ENCODE results near the gene UBE2E2.
A peak's percentile ranks its signal among the peaks of the same experiment; 100 is the strongest.

The UBE2E2 gene

DNA sequence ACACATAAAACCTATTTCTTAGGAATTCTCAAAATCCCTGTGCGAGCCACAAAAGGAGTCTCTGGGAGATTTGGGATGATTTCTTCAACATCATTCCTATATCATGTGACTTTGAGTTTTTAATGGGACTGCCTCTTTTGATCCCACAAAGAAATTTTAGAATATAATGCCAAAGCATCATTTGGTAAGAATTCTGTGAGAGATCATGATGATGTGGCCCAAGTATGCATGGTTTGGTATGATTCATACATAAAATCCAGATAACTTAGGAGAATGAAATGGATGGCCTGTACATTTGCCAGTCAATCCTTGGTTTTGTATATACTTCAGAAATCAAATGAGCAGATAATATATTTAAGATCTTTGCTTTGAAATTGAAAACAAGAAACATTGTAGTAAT, 61.3 kb downstream of the UBE2E2 start:
- H3K4me3 ChIP-seq (ENCODE audit: low read length) = no peak overlapping the region
- peak; percentile 54 for DNase-seq (ENCODE audit: low read depth)
- TF ChIP-seq, protein P1, sequence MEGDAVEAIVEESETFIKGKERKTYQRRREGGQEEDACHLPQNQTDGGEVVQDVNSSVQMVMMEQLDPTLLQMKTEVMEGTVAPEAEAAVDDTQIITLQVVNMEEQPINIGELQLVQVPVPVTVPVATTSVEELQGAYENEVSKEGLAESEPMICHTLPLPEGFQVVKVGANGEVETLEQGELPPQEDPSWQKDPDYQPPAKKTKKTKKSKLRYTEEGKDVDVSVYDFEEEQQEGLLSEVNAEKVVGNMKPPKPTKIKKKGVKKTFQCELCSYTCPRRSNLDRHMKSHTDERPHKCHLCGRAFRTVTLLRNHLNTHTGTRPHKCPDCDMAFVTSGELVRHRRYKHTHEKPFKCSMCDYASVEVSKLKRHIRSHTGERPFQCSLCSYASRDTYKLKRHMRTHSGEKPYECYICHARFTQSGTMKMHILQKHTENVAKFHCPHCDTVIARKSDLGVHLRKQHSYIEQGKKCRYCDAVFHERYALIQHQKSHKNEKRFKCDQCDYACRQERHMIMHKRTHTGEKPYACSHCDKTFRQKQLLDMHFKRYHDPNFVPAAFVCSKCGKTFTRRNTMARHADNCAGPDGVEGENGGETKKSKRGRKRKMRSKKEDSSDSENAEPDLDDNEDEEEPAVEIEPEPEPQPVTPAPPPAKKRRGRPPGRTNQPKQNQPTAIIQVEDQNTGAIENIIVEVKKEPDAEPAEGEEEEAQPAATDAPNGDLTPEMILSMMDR (IDR thresholded peaks at IDR 0.05; ENCODE audit: insufficient read depth, low read depth, low read length, missing control alignments) = no peak

DNA sequence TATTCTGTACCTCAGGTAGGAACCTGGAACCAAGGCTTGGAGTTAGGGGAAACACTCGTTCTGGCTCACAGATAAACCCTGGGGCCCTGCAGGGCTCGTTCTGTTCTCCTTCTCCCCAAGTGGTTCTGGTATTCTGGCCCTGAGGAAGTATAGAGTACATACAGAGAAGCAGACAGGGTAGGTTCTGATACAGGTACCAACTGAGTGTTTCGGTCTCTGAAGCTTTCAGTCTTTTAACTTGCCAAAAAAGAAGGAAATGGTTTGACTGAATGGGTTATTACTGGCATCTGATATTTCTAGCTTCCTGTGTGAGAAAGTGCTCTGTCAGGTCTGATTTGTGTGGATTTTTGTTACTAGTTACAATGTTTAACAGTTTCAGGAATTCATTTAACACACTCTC, 67.3 kb downstream of the UBE2E2 start:
- DNase-seq (ENCODE audit: low read depth) = no peak
- no peak overlapping the region for H3K4me3 ChIP-seq (ENCODE audit: low read length)
- TF ChIP-seq, protein P1 (IDR thresholded peaks at IDR 0.05; ENCODE audit: insufficient read depth, low read depth, low read length, missing control alignments) = no peak

DNA sequence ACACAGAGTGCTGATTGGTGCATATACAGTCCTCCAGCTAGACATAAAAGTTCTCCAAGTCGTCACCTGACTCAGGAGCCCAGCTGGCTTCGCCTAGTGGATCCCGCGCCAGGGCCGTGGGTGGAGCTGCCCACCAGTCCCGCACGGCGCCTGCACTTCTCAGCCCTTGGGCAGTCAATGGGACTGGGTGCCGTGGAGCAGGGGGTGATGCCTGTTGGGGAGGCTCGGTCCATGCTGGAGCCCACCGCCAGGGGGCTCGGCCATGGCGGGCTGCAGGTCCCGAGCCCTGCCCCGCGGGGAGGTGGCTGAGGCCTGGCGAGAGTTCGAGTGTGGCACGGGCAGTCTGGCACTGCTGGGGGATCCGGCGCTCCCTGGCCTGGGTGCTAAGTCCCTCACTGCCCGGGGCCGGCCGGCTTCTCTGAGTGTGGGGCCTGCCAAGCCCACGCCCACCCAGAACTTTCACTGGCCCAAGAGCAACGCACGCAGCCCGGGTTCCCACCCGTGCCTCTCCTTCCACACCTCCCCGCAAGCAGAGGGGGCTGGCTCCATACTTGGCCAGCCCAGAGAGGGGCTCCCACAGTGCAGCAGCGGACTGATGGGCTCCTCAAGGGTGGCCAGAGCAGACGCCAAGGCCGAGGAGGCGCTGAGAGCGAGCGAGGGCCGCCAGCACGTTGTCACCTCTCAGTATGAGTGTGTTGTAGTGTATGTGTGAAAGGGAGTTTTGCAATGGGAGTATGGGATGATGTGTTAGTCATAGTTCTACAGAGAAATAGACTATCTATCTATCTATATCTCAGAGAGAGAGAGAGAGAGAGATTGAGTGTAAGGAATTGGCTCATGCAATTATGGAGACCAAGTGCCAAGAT, 69.0 kb downstream of the UBE2E2 start:
- H3K4me3 ChIP-seq (ENCODE audit: low read length) = no peak overlapping the region
- TF ChIP-seq, protein P1 (IDR thresholded peaks at IDR 0.05; ENCODE audit: insufficient read depth, low read depth, low read length, missing control alignments) = no peak
- DNase-seq (ENCODE audit: low read depth) = peak; percentile 15

DNA sequence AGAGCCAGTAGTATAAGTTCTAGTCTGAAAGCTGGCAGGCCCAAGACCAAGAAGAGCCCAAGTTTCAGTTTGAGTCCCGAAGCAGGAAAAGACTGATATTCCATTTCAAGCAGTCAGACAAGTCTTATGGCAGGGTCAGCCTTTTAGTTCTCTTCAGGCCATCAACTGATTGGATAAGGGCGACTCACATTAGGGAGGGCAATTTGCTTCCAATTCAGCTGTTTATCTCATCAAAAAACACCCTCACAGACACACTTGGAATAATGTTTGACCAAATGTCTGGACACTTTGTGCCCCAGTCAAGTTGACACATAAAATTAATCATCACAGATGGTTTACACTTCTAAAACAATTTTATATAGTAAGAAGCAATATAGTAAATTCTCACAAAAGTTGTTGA, 69.7 kb downstream of the UBE2E2 start:
- no peak overlapping the region for H3K4me3 ChIP-seq (ENCODE audit: low read length)
- TF ChIP-seq, protein P1 (IDR thresholded peaks at IDR 0.05; ENCODE audit: insufficient read depth, low read depth, low read length, missing control alignments) = no peak

DNA sequence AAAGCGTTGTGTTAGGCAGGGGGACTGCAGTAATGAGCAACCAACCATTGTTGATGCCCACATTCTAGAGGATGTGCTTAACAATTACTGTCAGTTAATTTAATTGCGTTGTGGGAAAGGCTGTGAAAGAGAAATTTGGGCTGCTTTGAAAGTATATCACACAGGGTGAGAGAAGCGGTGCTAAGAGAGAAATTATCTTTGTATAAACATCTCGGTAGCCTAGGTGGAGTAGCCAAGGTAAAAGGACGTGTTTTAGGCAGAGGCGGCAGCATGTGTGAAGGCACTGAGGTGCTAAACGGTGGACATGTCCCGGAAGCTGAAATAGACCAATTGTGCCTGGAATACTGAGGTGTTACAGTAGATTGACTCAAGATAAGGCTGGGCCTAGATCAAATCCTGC, 71.9 kb downstream of the UBE2E2 start:
- H3K4me3 ChIP-seq (ENCODE audit: low read length) = no peak overlapping the region
- no peak for DNase-seq (ENCODE audit: low read depth)
- TF ChIP-seq, protein P1 (IDR thresholded peaks at IDR 0.05; ENCODE audit: insufficient read depth, low read depth, low read length, missing control alignments) = no peak

More for the DNA sequence above, 69.7 kb downstream of the UBE2E2 start:
- no peak for DNase-seq (ENCODE audit: low read depth)

DNA sequence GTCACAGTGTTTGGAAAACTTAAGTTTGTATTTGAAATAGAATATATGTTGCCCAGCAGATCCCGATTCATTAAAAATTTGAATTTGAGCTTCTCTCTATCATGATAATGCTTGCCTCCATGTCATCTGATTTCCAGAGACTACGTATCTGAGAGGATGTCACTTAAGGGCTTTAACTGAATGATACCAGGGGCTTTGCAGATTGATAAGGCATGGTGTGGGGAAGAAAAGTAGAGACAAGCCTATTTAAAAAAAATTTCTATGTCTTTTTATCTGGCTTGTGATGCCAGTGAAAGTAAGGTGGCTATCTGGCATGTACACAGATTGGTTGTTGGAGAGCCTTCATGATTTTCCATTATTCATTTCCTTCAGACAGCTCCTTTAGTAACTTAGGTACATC, 72.7 kb downstream of the UBE2E2 start:
- TF ChIP-seq, protein P1 (IDR thresholded peaks at IDR 0.05; ENCODE audit: insufficient read depth, low read depth, low read length, missing control alignments) = no peak

More for the DNA sequence above, 72.7 kb downstream of the UBE2E2 start:
- H3K4me3 ChIP-seq (ENCODE audit: low read length) = no peak overlapping the region
- DNase-seq (ENCODE audit: low read depth) = no peak
